Hippocampal formation (tissue), 2 donors: ENCODE data around the gene RAB23.

ENCODE experiments used
- DNase-seq, 2 donors: peaks; one replicate each; lab custom pipeline; 2025; lab: John Stamatoyannopoulos, UW

The RAB23 gene

GRCh38 chr6:57221936-57222742 lies at the start of gene RAB23:
Gene RAB23, minus strand, starts transcription at chr6:57222307. Its CDS starts 11,927 bp downstream, at chr6:57210380.
- DNase-seq: peak; percentile 59 to 82

GRCh38 chr6:57268294-57268640 lies 46.2 kb upstream of the RAB23 start:
- no peak for DNase-seq

- no peak for DNase-seq
These were observed 45.6 kb upstream of the RAB23 start for GRCh38 chr6:57267586-57268293.

- DNase-seq: no peak
These were observed 43.7 kb upstream of the RAB23 start for GRCh38 chr6:57265755-57266221.

- DNase-seq: no peak
These were observed 41.6 kb upstream of the RAB23 start for GRCh38 chr6:57263739-57264138.

- DNase-seq: no peak
These were observed 41.0 kb upstream of the RAB23 start for GRCh38 chr6:57262901-57263694.

- peak in 1 of 2 donors; percentile 29 for DNase-seq
These were observed 40.4 kb upstream of the RAB23 start for GRCh38 chr6:57262488-57262887.

GRCh38 chr6:57261926-57262325 lies 39.8 kb upstream of the RAB23 start:
- peak in 1 of 2 donors; percentile 18 for DNase-seq

- no peak for DNase-seq
These were observed 37.0 kb upstream of the RAB23 start for GRCh38 chr6:57259064-57259463.

GRCh38 chr6:57257911-57258541 lies 35.9 kb upstream of the RAB23 start:
- no peak for DNase-seq

- DNase-seq: no peak
These were observed 34.4 kb upstream of the RAB23 start for GRCh38 chr6:57256541-57256940.

GRCh38 chr6:57255451-57256169 lies 33.5 kb upstream of the RAB23 start:
- no peak for DNase-seq

- no peak for DNase-seq
These were observed 32.1 kb upstream of the RAB23 start for GRCh38 chr6:57254055-57254717.

GRCh38 chr6:57252975-57253374 lies 30.9 kb upstream of the RAB23 start:
- no peak for DNase-seq

- no peak for DNase-seq
These were observed 30.0 kb upstream of the RAB23 start for GRCh38 chr6:57252137-57252536.

GRCh38 chr6:57250348-57250747 lies 28.2 kb upstream of the RAB23 start:
- no peak for DNase-seq

GRCh38 chr6:57248311-57248895 lies 26.3 kb upstream of the RAB23 start:
- no peak for DNase-seq

GRCh38 chr6:57247603-57248002 lies 25.5 kb upstream of the RAB23 start:
- no peak for DNase-seq

GRCh38 chr6:57246307-57246706 lies 24.2 kb upstream of the RAB23 start:
- DNase-seq: no peak

- DNase-seq: no peak
These were observed 21.8 kb upstream of the RAB23 start for GRCh38 chr6:57243954-57244353.
